CD4-positive, alpha-beta memory T cell (primary cell): Measurements from ENCODE around the gene CEMIP2. TPM values are rescaled to one million over a fixed set of nuclear protein-coding genes. Genes with fewer than 3 reads are reported as not detected.

Experiments
- CTCF ChIA-PET: fragments of 350-600 bp; sonication (Branson Sonifier 250); formaldehyde crosslinking; loops from one replicate; lab custom pipeline; 2021; ENCODE audit warnings: inconsistent platforms; ENCODE audit not compliant: partially characterized antibody; lab: Charles Lee
- POLR2A ChIA-PET: fragments of 350-600 bp; sonication (Branson Sonifier 250); formaldehyde crosslinking; loops from one replicate; lab custom pipeline; 2021; ENCODE audit not compliant: partially characterized antibody; lab: Charles Lee
- DNase-seq, 5 donors: peaks; one replicate each; pipeline versions ENCODE4 v3.0.0 to v3.0.0-alpha.2; 2020 to 2022; ENCODE audit warnings: mixed read lengths in 1 of 5
- H3K27ac ChIP-seq: one replicate; pipeline ENCODE4 v1.7.0; 2013; ENCODE audit warnings: low read depth, low read length
- H3K27me3 ChIP-seq: 2 replicates; pipeline ENCODE4 v1.7.0; 2013; ENCODE audit warnings: mild to moderate bottlenecking, low read length, moderate library complexity; ENCODE audit not compliant: insufficient read depth
- H3K36me3 ChIP-seq: 2 replicates; pipeline ENCODE4 v1.7.0; 2013; ENCODE audit warnings: mild to moderate bottlenecking, low read length, moderate library complexity; ENCODE audit not compliant: insufficient read depth
- H3K4me1 ChIP-seq: 2 replicates; pipeline ENCODE4 v1.7.0; 2013; ENCODE audit warnings: mild to moderate bottlenecking, low read length, moderate library complexity; ENCODE audit not compliant: insufficient read depth
- H3K4me3 ChIP-seq, 2 donors: one replicate each; pipeline ENCODE4 v1.7.0; 2013; ENCODE audit warnings: low read length in 2 of 2, mild to moderate bottlenecking in 1 of 2
- H3K9me3 ChIP-seq, 2 donors: one replicate each; pipeline ENCODE4 v1.7.0; 2013; ENCODE audit warnings: low read length in 2 of 2, control low read depth in 1 of 2; ENCODE audit not compliant: control insufficient read depth in 1 of 2
- H3K27ac Mint-ChIP-seq, 7 donors: one replicate each; pipeline ENCODE4 v1.8.0; 2020 to 2021; ENCODE audit warnings: mixed read lengths in 7 of 7, mild to moderate bottlenecking in 6 of 7, inconsistent platforms in 3 of 7, moderate library complexity in 3 of 7
- H3K27me3 Mint-ChIP-seq, 2 donors: one replicate each; pipeline ENCODE4 v1.8.0; 2020 to 2021; ENCODE audit warnings: mixed read lengths in 2 of 2
- H3K36me3 Mint-ChIP-seq, 2 donors: one replicate each; pipeline ENCODE4 v1.8.0; 2020 to 2021; ENCODE audit warnings: mixed read lengths in 2 of 2, inconsistent platforms in 1 of 2, mild to moderate bottlenecking in 1 of 2
- H3K4me1 Mint-ChIP-seq, 4 donors: one replicate each; pipeline ENCODE4 v1.8.0; 2020 to 2021; ENCODE audit warnings: mixed read lengths in 4 of 4, mild to moderate bottlenecking in 1 of 4
- H3K4me3 Mint-ChIP-seq, 8 donors: one replicate each; pipeline ENCODE4 v1.8.0; 2020 to 2021; ENCODE audit warnings: mixed read lengths in 8 of 8, mild to moderate bottlenecking in 7 of 8, moderate library complexity in 6 of 8, inconsistent platforms in 3 of 8
- H3K9me3 Mint-ChIP-seq, 8 donors: one replicate each; pipeline ENCODE4 v1.8.0; 2020 to 2021; ENCODE audit warnings: mixed read lengths in 8 of 8, mild to moderate bottlenecking in 5 of 8, inconsistent platforms in 3 of 8, moderate library complexity in 1 of 8
- intact Hi-C: fragments of 100-400 bp; cut with micrococcal nuclease; formaldehyde crosslinking; loops from one replicate; pipeline ENCODE4 v1.15.1; 2023
- polyA plus RNA-seq, 2 donors: library from polyadenylated mRNA; unstranded; fragments of 300-500 nt; fragmentation: Illumina TruSeq; gene quantifications; one replicate each; pipeline ENCODE4 v1.2.3, GENCODE V29; 2021
- total RNA-seq, 2 experiments: library from RNA; stranded (reverse); gene quantifications; one replicate each; pipeline ENCODE4 v1.2.3, GENCODE V29; 2021

Gene CEMIP2
- total and polyA plus RNA-seq, 4 experiments from 2014 or later, result 10.0 to 89.4 (median 50.7) TPM

GRCh38 chr9:71793386-71794105 lies 25.2 kb upstream of the CEMIP2 start:
- Mint-ChIP-seq H3K36me3 (no peaks in the 10 kb centered on the region), H3K4me1 (peaks cover 39 to 68% (median 57%) of the 10 kb centered on the region in 4 donors), H3K27ac (peak overlapping the region; percentile 85 to 97 (median 91)), H3K9me3 (peaks cover 0 to 2% (median 0%) of the 10 kb centered on the region in 8 donors), H3K4me3 (peak overlapping the region in 7 of 8 donors; percentile 5 to 73 (median 46)), H3K27me3 (no peaks in the 10 kb centered on the region)
- intact Hi-C loops, result loop anchor here (10.0 kb wide), 1 partner anchor 1379 kb away; the partner anchor contains the start of gene KLF9
- no peaks in the 10 kb centered on the region for H3K36me3 ChIP-seq
- no peak overlapping the region for H3K4me3 ChIP-seq
- H3K4me1 ChIP-seq, result peaks cover 74% of the 10 kb centered on the region
- DNase-seq, result no peak
- POLR2A ChIA-PET, result interaction anchor here (1.1 to 6.3 kb wide), 6 partner anchors 8 to 571 kb away, joined by 3 to 144 read pairs (median 5); partner anchors contain the start of genes CEMIP2 and ZFAND5
- H3K27me3 ChIP-seq, result no peaks in the 10 kb centered on the region
- CTCF ChIA-PET, result interaction anchor here (0.7 to 9.5 kb wide), 9 partner anchors 10 to 118 kb away, joined by 3 to 98 read pairs (median 7); partner anchors contain the start of genes ABHD17B and C9orf85
- peak overlapping the region; percentile 49 for H3K27ac ChIP-seq
- no peaks in the 10 kb centered on the region for H3K9me3 ChIP-seq

- Histone ChIP-seq H3K4me3 (no peak overlapping the region), H3K27ac (no peak overlapping the region), H3K9me3 (no peaks in the 10 kb centered on the region), H3K27me3 (no peaks in the 10 kb centered on the region), H3K4me1 (peaks cover 60% of the 10 kb centered on the region), H3K36me3 (no peaks in the 10 kb centered on the region)
- H3K9me3 Mint-ChIP-seq, result peaks cover 0 to 2% (median 0%) of the 10 kb centered on the region in 8 donors
- H3K27ac Mint-ChIP-seq, result peak overlapping the region; percentile 65 to 96 (median 89)
- intact Hi-C loops, result loop anchor here (10.0 kb wide), 1 partner anchor 1377 kb away; the partner anchor contains the start of gene KLF9
- ChIA-PET POLR2A (interaction anchor here (1.1 to 1.5 kb wide), 3 partner anchors 9 to 25 kb away, joined by 4 to 9 read pairs (median 5); partner anchors contain the start of gene CEMIP2), CTCF (interaction anchor here (1.0 to 9.5 kb wide), 5 partner anchors 10 to 28 kb away, joined by 3 to 98 read pairs (median 6); no protein-coding TSS in a partner anchor)
- no peaks in the 10 kb centered on the region for H3K27me3 Mint-ChIP-seq
- no peak for DNase-seq
- H3K36me3 Mint-ChIP-seq, result no peaks in the 10 kb centered on the region
- H3K4me1 Mint-ChIP-seq, result peaks cover 32 to 56% (median 47%) of the 10 kb centered on the region in 4 donors
- peak overlapping the region in 3 of 8 donors; percentile 25 to 35 (median 29) for H3K4me3 Mint-ChIP-seq
Measured at GRCh38 chr9:71791875-71792274, 23.6 kb upstream of the CEMIP2 start.

GRCh38 chr9:71790296-71790695 lies 22.0 kb upstream of the CEMIP2 start:
- Histone ChIP-seq H3K4me3 (no peak overlapping the region), H3K9me3 (no peaks in the 10 kb centered on the region), H3K27me3 (no peaks in the 10 kb centered on the region), H3K36me3 (no peaks in the 10 kb centered on the region), H3K27ac (no peak overlapping the region), H3K4me1 (peaks cover 45% of the 10 kb centered on the region)
- H3K4me1 Mint-ChIP-seq, result peaks cover 27 to 41% (median 35%) of the 10 kb centered on the region in 4 donors
- H3K4me3 Mint-ChIP-seq, result no peak overlapping the region
- intact Hi-C loops, result loop anchor here (10.0 kb wide), 1 partner anchor 1375 kb away; the partner anchor contains the start of gene KLF9
- no peak for DNase-seq
- H3K36me3 Mint-ChIP-seq, result no peaks in the 10 kb centered on the region
- no peaks in the 10 kb centered on the region for H3K27me3 Mint-ChIP-seq
- H3K27ac Mint-ChIP-seq, result peak overlapping the region in 2 of 7 donors; percentile 70 to 81
- ChIA-PET POLR2A (no interaction called here), CTCF (interaction anchor here (0.9 to 9.5 kb wide), 3 partner anchors 8 to 30 kb away, joined by 3 to 98 read pairs (median 97); no protein-coding TSS in a partner anchor)
- peaks cover 0 to 2% (median 0%) of the 10 kb centered on the region in 8 donors for H3K9me3 Mint-ChIP-seq

- intact Hi-C loops, result loop anchor here (1.0 to 5.0 kb wide), 8 partner anchors 12 to 1369 kb away; partner anchors contain the start of genes ABHD17B, ANXA1, C9orf85 and ZFAND5
- H3K4me3 Mint-ChIP-seq, result peak overlapping the region; percentile 64 to 86 (median 82)
- H3K27me3 Mint-ChIP-seq, result no peaks in the 10 kb centered on the region
- H3K4me1 Mint-ChIP-seq, result peaks cover 36 to 51% (median 40%) of the 10 kb centered on the region in 4 donors
- Histone ChIP-seq H3K4me1 (peaks cover 41% of the 10 kb centered on the region), H3K27me3 (no peaks in the 10 kb centered on the region), H3K9me3 (no peaks in the 10 kb centered on the region), H3K36me3 (no peaks in the 10 kb centered on the region), H3K27ac (peak overlapping the region; percentile 83), H3K4me3 (no peak overlapping the region)
- POLR2A ChIA-PET, result interaction anchor here (0.8 to 7.6 kb wide), 21 partner anchors 8 to 1369 kb away, joined by 3 to 188 read pairs (median 5); partner anchors contain the start of genes ABHD17B, ANXA1, C9orf85 and CEMIP2
- H3K36me3 Mint-ChIP-seq, result no peaks in the 10 kb centered on the region
- CTCF ChIA-PET, result interaction anchor here (0.7 to 10.5 kb wide), 23 partner anchors 8 to 250 kb away, joined by 3 to 218 read pairs (median 4); partner anchors contain the start of genes ABHD17B, C9orf85 and CEMIP2
- H3K9me3 Mint-ChIP-seq, result no peaks in the 10 kb centered on the region
- DNase-seq, result peak; percentile 86 to 95 (median 90)
- peak overlapping the region; percentile 93 to 100 (median 99) for H3K27ac Mint-ChIP-seq
Measured at GRCh38 chr9:71783120-71783523, 14.8 kb upstream of the CEMIP2 start.

- Mint-ChIP-seq H3K4me3 (peak overlapping the region in 5 of 8 donors; percentile 3 to 50 (median 12)), H3K27ac (peak overlapping the region; percentile 93 to 100 (median 99)), H3K9me3 (no peaks in the 10 kb centered on the region), H3K4me1 (peaks cover 36 to 52% (median 39%) of the 10 kb centered on the region in 4 donors), H3K27me3 (no peaks in the 10 kb centered on the region), H3K36me3 (no peaks in the 10 kb centered on the region)
- CTCF ChIA-PET, result interaction anchor here (0.6 to 10.5 kb wide), 12 partner anchors 13 to 258 kb away, joined by 3 to 218 read pairs (median 14); partner anchors contain the start of gene CEMIP2
- POLR2A ChIA-PET, result interaction anchor here (1.0 to 7.6 kb wide), 8 partner anchors 10 to 584 kb away, joined by 3 to 188 read pairs (median 10); partner anchors contain the start of genes ABHD17B, C9orf85 and CEMIP2
- intact Hi-C loops, result loop anchor here (5.0 kb wide), 2 partner anchors 586 to 1371 kb away; partner anchors contain the start of genes ANXA1 and ZFAND5
- no peaks in the 10 kb centered on the region for H3K9me3 ChIP-seq
- H3K36me3 ChIP-seq, result no peaks in the 10 kb centered on the region
- H3K4me3 ChIP-seq, result no peak overlapping the region
- no peaks in the 10 kb centered on the region for H3K27me3 ChIP-seq
- H3K27ac ChIP-seq, result peak overlapping the region; percentile 83
- H3K4me1 ChIP-seq, result peaks cover 41% of the 10 kb centered on the region
- DNase-seq, result peak in 2 of 5 donors; percentile 23 to 33
Measured at GRCh38 chr9:71781391-71781790, 13.1 kb upstream of the CEMIP2 start.

- H3K4me3 Mint-ChIP-seq, result peak overlapping the region in 5 of 8 donors; percentile 3 to 50 (median 12)
- POLR2A ChIA-PET, result interaction anchor here (1.0 to 7.6 kb wide), 7 partner anchors 9 to 584 kb away, joined by 3 to 188 read pairs (median 6); partner anchors contain the start of genes ABHD17B, C9orf85 and CEMIP2
- H3K4me1 ChIP-seq, result peaks cover 41% of the 10 kb centered on the region
- H3K36me3 Mint-ChIP-seq, result no peaks in the 10 kb centered on the region
- no peak for DNase-seq
- no peaks in the 10 kb centered on the region for H3K27me3 ChIP-seq
- no peaks in the 10 kb centered on the region for H3K27me3 Mint-ChIP-seq
- no peaks in the 10 kb centered on the region for H3K9me3 ChIP-seq
- intact Hi-C loops, result loop anchor here (5.0 kb wide), 2 partner anchors 586 to 1371 kb away; partner anchors contain the start of genes ANXA1 and ZFAND5
- H3K4me3 ChIP-seq, result no peak overlapping the region
- H3K36me3 ChIP-seq, result no peaks in the 10 kb centered on the region
- H3K9me3 Mint-ChIP-seq, result no peaks in the 10 kb centered on the region
- peaks cover 36 to 55% (median 39%) of the 10 kb centered on the region in 4 donors for H3K4me1 Mint-ChIP-seq
- H3K27ac Mint-ChIP-seq, result peak overlapping the region; percentile 93 to 100 (median 99)
- CTCF ChIA-PET, result interaction anchor here (0.6 to 10.5 kb wide), 13 partner anchors 13 to 258 kb away, joined by 3 to 218 read pairs (median 13); partner anchors contain the start of gene CEMIP2
- peak overlapping the region; percentile 83 for H3K27ac ChIP-seq
Measured at GRCh38 chr9:71780953-71781352, 12.6 kb upstream of the CEMIP2 start.
